Stimulated activated CD8-positive, alpha-beta memory T cell treated with anti-CD3 and anti-CD28 coated beads, Interleukin-15, amount 100 ng/mL, for 48 hours (primary cell): Measurements from ENCODE around the gene DDX18.
"Not testable (repeated sequence)": the region's sequence is repeated elsewhere in the genome, so short reads cannot be mapped to it uniquely, and the experiment has no call there.

Experiments used
- DNase-seq, 2 donors: peaks; one replicate each; pipeline ENCODE4 v3.0.0-alpha.2; 2020; ENCODE audit warnings: low read depth in 2 of 2

DDX18 gene

DNA sequence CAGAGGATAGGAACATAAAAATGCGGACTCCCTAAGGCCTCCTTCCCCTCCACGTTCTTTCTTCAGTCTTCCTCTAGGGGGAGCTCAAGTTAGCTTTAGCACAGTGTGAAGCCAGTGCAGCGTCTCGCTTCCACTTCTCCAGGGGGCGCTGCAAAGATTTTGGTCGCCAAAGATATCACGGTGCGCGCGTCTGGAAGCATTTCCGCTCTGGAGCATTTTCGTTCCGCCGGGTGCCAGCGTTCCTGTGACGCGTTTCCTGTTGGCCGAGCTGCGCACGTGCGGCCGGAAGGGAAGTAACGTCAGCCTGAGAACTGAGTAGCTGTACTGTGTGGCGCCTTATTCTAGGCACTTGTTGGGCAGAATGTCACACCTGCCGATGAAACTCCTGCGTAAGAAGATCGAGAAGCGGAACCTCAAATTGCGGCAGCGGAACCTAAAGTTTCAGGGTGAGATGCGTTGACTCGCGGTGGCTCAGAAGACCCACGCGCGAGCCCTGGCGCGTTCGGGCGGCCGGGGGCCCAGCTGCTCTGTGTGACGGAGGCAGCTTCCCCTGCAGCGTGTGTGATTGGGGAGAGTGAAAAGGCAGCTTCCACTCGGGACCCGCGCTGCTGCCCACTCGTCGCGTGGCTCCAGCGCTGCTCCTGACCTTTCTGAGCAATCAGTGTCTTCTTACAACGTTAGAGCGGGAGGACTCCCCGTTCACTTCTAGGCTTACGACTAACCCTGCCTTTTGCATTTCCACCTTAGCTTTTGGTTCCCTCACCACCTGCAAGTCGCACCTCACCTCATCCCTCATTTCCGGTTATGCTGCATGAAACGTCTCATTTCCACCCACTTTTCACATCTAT is at the start of gene DDX18:
TSS of gene DDX18 (plus strand) at position 275 of the 848 bp plus-strand sequence. CDS start at position 362, 87 bp downstream.
- peak; percentile 94 for DNase-seq

GRCh38 chr2:117770730-117771129 is 43.8 kb upstream of the DDX18 start:
- DNase-seq: no peak

- DNase-seq: no peak
These were observed 42.4 kb upstream of the DDX18 start for GRCh38 chr2:117771969-117772630.

- no peak for DNase-seq
These were observed 39.8 kb upstream of the DDX18 start for GRCh38 chr2:117774716-117775115.

- DNase-seq: no peak
These were observed 38.7 kb upstream of the DDX18 start for GRCh38 chr2:117775703-117776219.

DNA sequence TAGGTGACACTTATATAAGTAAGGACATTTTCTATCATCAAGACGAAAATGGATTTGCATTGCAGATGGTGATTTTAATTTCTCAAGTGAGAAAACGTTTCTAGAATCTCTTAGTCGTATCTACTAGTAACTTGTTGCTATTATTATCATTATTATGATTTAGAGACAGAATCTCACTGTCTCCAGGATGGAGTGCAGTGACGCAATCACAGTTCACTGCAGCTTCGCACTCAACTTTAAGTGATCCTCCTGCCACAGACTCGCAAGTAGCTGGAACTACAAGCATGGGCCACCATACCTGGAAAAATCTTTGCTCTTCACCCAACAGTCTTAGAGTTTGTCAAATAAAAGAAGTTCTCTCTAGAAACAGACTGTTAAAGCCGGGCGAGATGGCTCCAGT is 37.6 kb upstream of the DDX18 start:
- no peak for DNase-seq

DNA sequence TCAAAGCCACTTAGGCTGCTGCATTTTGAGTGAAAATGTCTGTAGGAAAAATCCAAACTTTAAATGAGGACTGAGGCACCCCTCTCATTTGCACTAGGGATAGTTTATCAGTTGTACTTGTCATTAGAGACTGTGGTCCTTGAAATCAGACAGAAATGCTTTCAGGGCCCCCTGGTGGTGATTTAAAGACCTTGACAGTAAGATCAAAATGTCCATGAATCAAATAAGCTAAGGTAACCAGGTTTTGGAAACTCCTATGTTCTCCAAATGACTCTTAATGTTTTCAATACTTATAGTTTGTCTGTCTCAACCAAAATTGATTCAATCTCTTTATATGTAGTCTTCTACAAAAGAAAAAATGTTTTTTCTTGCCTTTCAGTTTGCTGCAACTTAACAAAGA is 28.8 kb upstream of the DDX18 start:
- DNase-seq: peak in 1 of 2 donors; percentile 6

DNA sequence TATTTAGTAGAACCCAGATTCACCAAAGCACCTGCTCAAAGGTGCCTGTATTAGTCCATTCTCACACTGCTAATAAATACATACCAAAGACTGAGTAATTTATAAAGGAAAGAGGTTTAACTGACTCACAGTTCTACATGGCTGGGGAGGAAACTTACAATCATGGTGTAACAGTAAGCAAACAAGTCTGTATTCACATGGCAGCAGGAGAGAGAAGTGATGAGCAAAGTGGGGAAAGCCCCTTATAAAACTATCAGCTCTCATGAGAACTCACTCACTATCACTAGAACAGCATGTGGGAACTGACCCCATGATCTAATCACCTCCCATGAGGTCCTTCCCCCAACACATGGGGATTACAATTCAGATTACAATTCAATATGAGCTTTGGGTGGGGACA is 28.0 kb upstream of the DDX18 start:
- no peak for DNase-seq

- DNase-seq: no peak
These were observed 25.0 kb upstream of the DDX18 start for GRCh38 chr2:117789505-117789904.

DNA sequence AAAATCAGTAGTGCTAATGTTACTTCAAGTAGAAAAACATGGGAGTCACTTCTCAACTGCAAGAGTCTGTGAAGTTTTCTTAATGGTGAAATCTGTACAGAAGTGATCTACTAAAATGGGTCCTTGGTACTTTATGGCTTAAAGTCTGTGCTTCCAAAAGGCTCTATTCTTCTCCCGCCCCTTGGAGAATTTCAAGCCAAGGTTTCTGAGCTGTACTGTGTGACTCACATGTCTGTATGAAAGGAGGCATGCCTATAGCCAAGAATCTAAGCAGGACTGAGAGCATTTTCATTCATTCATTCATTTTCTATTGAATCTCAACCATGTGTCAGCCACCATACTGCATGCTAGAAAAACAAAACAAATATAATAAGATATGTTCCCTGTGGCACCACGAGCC is 19.8 kb upstream of the DDX18 start:
- no peak for DNase-seq

GRCh38 chr2:117801826-117802225 is 12.7 kb upstream of the DDX18 start:
- no peak for DNase-seq

- not testable (repeated sequence) for DNase-seq
These were observed 10.7 kb upstream of the DDX18 start for GRCh38 chr2:117803644-117804325.

DNA sequence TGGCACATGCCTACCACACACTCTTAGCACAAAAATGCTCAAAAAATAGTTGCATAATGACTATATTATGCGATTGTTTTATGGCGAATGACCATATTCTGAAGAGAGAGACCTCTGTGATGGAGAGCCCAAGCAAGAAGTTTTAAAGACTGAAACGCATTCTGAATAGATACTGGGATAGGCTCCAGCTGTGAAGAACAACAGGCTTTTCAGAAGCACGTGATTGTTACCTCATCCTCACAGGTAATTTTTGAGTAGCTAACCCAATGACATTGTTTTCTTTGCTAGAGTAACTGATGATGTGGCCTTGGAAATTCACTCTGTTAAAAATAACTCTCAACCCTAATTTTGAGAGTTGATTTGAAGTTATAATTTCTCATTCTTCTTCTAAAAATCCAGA is 2.0 kb upstream of the DDX18 start:
- DNase-seq: no peak

DNA sequence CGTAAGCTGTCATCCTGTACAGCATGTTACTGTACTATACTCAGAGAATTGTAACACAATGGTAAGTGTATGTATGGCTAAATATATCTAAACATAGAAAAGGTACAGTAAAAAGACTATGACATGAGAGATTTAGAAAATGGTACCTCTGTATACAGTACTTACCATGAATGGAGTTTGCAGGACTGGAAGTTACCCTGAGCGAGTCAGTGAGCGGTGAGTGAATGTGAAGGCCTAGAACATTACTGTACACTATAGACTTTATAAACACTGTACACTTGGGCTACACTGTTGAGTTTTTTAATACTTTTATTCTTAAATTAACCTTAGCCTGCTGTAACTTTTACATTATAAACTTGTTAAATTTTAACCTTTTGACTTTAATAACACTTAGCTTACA is 1.5 kb downstream of the DDX18 start:
- DNase-seq: no peak

GRCh38 chr2:117818921-117819320 is 4.4 kb downstream of the DDX18 start:
- DNase-seq: no peak

DNA sequence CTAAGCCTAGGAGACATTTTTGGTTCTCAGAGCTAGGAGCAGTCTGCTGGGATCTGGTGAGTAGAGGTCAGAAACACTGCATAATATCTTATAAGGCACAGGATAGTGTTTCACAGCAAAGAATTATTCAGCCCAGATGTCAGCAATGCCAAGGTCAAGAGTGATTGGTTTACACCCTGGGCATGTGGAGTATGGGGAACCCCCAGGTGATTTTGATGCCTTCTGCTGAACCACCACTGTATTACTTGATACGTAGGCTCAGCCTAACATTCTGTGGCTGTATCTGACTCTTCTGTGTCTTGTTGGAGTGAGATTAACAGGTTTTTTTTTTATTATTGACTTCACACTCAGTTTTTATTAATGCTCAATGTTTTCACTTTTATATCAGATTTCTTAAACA is 6.0 kb downstream of the DDX18 start:
- DNase-seq: no peak

DNA sequence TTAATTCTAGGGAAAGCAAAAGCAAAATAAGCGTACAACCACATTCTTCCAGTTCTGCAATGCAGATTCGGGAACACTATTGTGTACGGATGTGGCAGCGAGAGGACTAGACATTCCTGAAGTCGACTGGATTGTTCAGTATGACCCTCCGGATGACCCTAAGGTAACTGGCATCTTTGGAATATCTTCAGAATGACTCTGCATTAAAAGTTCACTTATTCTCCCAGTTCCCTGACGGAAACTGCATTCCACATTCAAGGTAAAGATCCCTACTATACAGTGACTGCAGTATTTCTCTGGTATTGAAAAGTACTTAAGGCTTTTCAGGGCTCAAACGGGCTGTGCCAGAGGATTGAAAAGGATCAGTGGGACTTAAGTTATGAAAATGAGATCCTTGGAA is 10.9 kb downstream of the DDX18 start:
- DNase-seq: no peak

GRCh38 chr2:117827464-117827863 is 13.0 kb downstream of the DDX18 start:
- not testable (repeated sequence) for DNase-seq

DNA sequence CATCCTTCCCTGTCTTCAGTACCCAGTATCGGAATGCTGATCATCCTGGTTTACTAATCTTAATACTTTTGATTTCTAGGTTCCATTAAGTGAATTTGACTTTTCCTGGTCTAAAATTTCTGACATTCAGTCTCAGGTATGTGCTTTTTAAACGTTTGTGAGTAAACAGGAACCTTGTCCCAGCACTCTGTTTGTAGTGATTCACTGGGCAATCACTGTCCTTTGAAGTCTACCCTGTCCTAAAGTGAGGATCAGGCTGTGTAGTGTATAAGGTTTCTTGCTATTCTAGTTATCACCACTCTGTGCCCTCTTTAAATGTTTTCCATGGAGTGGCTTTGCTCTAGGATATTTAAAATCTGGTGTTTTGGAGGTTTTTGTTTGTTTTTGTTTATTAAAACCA is 14.4 kb downstream of the DDX18 start:
- DNase-seq: no peak

DNA sequence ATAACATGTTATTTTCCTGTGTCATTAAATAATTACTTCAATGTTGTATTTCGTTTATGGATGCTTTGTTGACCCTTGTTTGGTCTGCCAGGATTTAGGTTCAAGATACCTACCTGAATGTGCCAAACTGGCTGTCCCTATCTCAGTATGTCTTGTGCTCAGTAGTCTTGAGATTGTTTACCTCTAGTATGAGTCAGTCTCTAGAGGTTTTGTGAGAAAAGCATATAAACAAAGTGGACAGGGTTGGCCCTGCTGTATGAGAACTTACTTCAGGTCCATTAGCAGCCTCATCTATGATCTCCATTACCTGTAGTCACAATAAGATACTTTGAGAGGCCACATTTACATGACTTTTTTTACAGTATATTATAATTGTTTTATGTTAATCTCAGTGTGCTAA is 17.8 kb downstream of the DDX18 start:
- DNase-seq: no peak

- no peak for DNase-seq
These were observed 18.6 kb downstream of the DDX18 start for GRCh38 chr2:117832905-117833613.

GRCh38 chr2:117833911-117834310 is 19.4 kb downstream of the DDX18 start:
- no peak for DNase-seq
